Glutamatergic neuron (in vitro differentiated cells): ENCODE results near the gene IKBIP. TPM values are rescaled to one million over a fixed set of nuclear protein-coding genes. Genes with fewer than 3 reads are reported as not detected.

Experiments used
- DNase-seq: peaks from one replicate; pipeline ENCODE4 v3.0.0; 2022
- H3K27ac Mint-ChIP-seq: one replicate; pipeline ENCODE4 v1.8.0; 2020; ENCODE audit warnings: mild to moderate bottlenecking, mixed read lengths, inconsistent platforms; ENCODE audit not compliant: unreplicated experiment
- H3K27me3 Mint-ChIP-seq: one replicate; pipeline ENCODE4 v1.8.0; 2020; ENCODE audit warnings: mild to moderate bottlenecking, moderate library complexity, mixed read lengths, inconsistent platforms; ENCODE audit not compliant: unreplicated experiment
- H3K36me3 Mint-ChIP-seq: one replicate; pipeline ENCODE4 v1.8.0; 2020; ENCODE audit warnings: mild to moderate bottlenecking, mixed read lengths, inconsistent platforms; ENCODE audit not compliant: unreplicated experiment
- H3K4me1 Mint-ChIP-seq: one replicate; pipeline ENCODE4 v1.8.0; 2020; ENCODE audit warnings: mild to moderate bottlenecking, low read depth, mixed read lengths, inconsistent platforms; ENCODE audit not compliant: unreplicated experiment
- H3K4me3 Mint-ChIP-seq: one replicate; pipeline ENCODE4 v1.8.0; 2020; ENCODE audit warnings: mild to moderate bottlenecking, mixed read lengths, inconsistent platforms; ENCODE audit not compliant: unreplicated experiment
- H3K9me3 Mint-ChIP-seq: one replicate; pipeline ENCODE4 v1.8.0; 2020; ENCODE audit warnings: mild to moderate bottlenecking, moderate library complexity, mixed read lengths, inconsistent platforms; ENCODE audit not compliant: unreplicated experiment
- CTCF ChIP-seq: fragments of 200-600 bp; sonication (generic); IDR thresholded peaks from one replicate; pipeline ENCODE4 v1.5.0; 2021; ENCODE audit not compliant: partially characterized antibody, unreplicated experiment
- total RNA-seq: library from RNA; stranded (reverse); fragmentation: NEBNext Ultra II Directional; extraction: Animal tissue kit (Norgen Biotek cat#: 25700); gene quantifications from one replicate; pipeline ENCODE4 v1.2.1, GENCODE V29; 2021; ENCODE audit not compliant: unreplicated experiment

IKBIP gene
- total RNA-seq, 1 donor from 2014 or later, result 6.1 TPM

GRCh38 chr12:98678946-98679610, 34.5 kb upstream of the IKBIP start:
- no peak overlapping the region for H3K27ac Mint-ChIP-seq
- no peak overlapping the region for H3K4me3 Mint-ChIP-seq
- no peak for TF ChIP-seq CTCF
- H3K27me3 Mint-ChIP-seq, result no peaks in the 10 kb centered on the region
- no peaks in the 10 kb centered on the region for H3K4me1 Mint-ChIP-seq
- no peaks in the 10 kb centered on the region for H3K36me3 Mint-ChIP-seq
- no peak for DNase-seq
- no peaks in the 10 kb centered on the region for H3K9me3 Mint-ChIP-seq

GRCh38 chr12:98678236-98678945, 33.8 kb upstream of the IKBIP start:
- Mint-ChIP-seq H3K4me1 (no peaks in the 10 kb centered on the region), H3K4me3 (no peak overlapping the region), H3K36me3 (no peaks in the 10 kb centered on the region), H3K27ac (no peak overlapping the region), H3K27me3 (no peaks in the 10 kb centered on the region), H3K9me3 (no peaks in the 10 kb centered on the region)
- TF ChIP-seq CTCF, result no peak
- DNase-seq, result no peak

- no peak for DNase-seq
- Mint-ChIP-seq H3K4me3 (no peak overlapping the region), H3K9me3 (no peaks in the 10 kb centered on the region), H3K27me3 (no peaks in the 10 kb centered on the region), H3K27ac (no peak overlapping the region), H3K36me3 (no peaks in the 10 kb centered on the region), H3K4me1 (no peaks in the 10 kb centered on the region)
- no peak for TF ChIP-seq CTCF
These were observed 30.3 kb upstream of the IKBIP start for GRCh38 chr12:98674841-98675240.

GRCh38 chr12:98671459-98671858, 26.9 kb upstream of the IKBIP start:
- Mint-ChIP-seq H3K4me1 (no peaks in the 10 kb centered on the region), H3K36me3 (no peaks in the 10 kb centered on the region)

More at GRCh38 chr12:98671459-98671858, 26.9 kb upstream of the IKBIP start:
- H3K9me3 Mint-ChIP-seq, result no peaks in the 10 kb centered on the region
- no peak for DNase-seq
- TF ChIP-seq CTCF, result no peak
- H3K27me3 Mint-ChIP-seq, result peaks cover 2% of the 10 kb centered on the region
- no peak overlapping the region for H3K27ac Mint-ChIP-seq
- no peak overlapping the region for H3K4me3 Mint-ChIP-seq
